ENCODE measurements around the gene SASH1.

SASH1 gene

DNA sequence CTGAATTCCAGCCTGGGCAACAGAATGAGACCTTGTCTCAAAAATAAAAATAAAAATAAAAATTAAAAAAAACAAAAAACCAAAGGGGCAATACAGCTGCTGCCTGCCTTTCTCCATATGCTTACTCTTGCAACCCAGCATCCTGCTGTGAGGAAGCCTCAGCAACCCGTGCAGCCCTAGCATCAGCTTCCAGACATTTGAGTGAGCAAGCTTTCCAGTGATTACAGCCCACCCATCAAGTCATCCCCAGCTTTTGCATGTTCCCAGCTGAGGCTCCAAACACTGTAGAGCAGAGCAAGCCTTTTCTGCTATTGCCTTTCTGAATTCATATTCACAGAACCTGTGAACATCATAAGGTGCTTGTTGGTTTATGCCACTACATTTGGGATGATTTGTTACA lies 93.8 kb downstream of the SASH1 start:
- DNase-seq: no peak

DNA sequence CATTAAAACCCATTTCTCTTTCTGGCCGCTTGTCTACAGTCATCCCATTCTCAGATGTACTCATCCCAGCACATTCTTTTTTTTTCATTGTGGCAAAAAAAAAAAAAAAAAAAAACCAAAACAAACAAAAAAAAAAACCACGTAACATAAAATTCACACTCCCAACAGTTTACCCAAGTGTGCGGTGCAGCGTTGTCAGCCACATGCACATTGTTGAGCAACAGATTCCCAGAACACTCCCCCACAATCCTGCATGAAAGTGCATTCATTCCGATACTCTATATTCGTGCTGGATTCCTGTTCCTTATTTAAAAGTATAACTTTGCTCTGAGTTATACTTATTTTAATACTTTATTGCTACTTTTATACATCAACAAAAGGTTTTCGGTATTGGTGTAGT lies 96.0 kb downstream of the SASH1 start:
- DNase-seq: no peak

DNA sequence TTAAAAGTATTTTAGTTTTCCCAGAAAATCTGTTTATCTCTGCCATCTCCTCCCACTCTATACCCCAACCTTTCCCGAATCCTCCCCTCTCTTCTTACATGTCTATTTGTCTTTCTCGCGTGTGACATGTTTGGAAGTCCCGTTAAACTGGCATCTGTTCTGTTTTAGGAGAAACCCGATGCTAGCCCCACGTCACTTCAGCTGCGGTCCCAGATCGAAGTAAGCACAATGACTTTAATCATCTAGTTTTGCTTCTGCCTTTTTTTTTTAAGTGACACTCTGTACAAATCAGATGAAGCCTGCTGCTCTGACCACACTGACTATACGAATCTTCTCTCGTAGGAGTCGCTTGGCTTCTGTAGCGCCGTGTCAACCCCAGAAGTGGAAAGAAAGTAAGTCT lies 97.4 kb downstream of the SASH1 start:
- no peak for DNase-seq

DNA sequence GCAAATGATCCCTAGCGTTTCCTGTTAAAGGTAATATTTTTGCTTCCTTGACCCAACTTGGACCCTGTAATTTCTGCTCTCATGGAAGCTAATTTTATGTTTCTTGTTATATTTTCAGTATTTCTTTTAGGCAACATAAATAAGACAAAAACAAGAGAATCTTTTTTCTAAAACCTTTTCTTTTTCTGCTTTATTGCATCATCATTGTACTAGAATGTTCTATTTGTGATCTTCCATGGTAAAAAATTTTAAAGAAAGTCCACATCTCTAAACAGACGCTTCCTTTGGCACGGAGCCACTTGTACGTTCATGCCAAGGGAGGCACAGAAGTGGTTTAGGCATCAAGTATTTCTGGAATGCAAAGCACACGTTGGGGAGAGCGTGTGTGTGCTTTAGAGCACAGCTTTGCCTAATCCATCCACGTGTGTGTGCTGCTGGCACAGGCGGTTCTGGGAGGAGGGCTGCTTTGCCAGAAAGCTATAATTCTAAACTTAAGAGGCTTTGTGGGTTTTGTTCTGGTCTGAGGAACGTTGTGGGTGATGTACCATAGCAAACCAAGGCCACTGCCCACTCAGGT lies 98.3 kb downstream of the SASH1 start:
- DNase-seq: no peak

DNA sequence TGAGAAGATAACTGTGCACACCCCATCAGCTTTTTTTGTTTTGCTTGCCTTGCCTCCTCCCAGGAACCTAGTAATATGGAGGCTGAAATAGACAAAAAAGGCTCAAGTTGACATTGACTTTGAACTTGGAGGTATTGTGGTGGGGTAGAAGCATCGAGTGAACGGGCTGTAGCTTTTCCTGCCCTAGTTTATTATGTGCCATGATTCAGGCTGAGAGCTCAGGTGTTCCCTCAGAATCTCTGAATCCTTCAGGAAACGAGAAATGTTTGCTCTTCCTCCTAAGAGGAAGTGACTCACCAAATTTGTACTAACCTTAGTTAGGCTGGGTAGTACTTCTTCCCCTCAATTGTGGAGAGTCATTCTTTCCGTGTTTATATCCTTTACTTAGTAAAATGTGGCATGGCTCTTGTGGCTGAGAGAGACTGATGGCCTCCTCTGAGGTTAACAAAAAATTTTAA lies 98.8 kb downstream of the SASH1 start:
- no peak for DNase-seq

DNA sequence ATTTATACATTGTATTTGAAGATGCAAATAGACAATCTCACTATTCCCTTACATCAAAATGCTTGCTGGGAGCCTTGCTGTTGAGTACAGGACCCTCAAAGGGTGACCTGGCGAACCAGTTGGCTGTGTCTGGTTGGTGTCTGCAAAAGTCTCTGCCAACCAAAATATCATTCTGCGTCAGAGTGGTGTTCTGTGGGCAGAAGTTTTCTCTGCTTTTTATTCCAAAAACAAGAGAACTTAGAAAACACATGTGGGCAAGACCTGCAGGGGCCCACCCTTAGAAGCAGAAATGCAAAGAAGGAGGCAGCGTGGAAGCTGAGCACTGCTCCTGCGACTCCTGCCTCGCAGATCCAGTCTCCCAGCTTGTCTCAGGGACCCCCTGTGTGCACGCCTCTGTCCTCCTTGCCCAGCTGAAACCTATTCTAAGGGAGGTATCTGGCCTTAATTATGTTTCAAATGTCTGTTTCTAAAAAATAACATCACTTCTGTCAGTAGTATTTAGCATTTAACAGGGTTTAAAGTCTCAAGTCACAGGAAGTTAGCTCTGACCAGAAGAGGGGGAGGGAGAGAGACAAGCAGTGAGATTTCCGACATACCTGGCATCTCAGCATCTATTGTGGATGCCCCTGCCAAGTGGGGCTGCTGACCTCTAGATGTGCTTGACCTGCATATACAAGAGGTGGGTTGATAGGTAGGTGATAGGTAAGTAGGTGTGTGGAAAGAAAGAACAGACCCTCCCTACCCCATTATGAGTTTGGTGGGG lies 101.3 kb downstream of the SASH1 start:
- no peak for DNase-seq

DNA sequence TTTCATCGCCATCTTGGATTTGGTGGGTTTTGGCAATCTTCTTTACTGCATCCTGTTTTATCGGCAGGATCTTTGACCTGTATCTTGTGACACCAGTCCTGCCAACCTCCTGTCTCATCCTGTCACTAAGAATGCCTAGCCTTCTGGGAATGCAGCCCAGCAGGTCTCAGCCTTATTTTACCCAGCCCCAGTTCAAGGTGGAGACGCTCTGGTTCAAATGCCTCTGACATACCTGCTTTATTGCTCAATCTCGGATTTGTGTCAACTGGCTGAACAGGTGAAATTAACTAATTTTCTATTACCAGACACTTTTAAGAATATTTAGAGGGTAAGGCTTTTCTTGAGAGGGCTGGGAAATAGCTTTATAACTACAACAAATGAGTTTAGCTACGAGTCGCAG lies 102.5 kb downstream of the SASH1 start:
- no peak for DNase-seq

DNA sequence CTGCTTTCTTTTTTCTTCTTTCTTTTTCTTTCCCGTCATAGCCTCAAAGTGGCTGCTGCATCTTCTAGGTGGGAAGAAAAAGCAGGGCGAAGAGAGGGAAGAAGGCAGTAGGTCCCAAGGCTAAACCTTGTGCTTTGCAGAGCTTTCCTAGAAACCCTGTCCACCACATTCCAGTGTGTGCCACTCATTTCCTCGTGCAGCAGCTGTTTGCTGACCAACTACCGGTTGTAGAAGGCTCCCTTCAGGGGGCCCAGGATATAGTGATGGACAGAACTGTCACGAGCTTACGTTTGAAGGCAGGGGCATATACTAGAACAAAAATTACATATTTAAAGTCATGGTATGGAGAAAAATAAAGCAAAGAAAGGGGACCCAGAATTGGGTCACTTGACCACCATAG lies 103.0 kb downstream of the SASH1 start:
- DNase-seq: no peak

DNA sequence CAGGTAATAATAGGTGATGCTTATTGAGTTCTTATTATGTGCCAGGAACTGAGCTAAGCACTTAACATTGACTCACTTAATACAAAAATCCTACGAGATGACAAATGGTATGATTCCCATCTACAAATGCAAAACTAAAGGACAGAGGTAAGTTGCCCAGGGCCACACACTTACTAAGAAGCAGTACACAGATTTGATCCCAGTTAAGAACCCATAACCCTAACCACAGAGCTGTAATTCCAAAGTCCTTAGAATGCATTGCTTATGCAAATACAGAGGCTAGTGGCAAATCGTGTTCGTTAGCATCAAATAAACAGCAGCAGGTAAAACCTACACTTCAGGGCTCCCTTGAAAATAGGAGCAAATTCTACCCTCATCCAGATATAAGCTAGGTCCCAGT lies 104.0 kb downstream of the SASH1 start:
- no peak for DNase-seq

DNA sequence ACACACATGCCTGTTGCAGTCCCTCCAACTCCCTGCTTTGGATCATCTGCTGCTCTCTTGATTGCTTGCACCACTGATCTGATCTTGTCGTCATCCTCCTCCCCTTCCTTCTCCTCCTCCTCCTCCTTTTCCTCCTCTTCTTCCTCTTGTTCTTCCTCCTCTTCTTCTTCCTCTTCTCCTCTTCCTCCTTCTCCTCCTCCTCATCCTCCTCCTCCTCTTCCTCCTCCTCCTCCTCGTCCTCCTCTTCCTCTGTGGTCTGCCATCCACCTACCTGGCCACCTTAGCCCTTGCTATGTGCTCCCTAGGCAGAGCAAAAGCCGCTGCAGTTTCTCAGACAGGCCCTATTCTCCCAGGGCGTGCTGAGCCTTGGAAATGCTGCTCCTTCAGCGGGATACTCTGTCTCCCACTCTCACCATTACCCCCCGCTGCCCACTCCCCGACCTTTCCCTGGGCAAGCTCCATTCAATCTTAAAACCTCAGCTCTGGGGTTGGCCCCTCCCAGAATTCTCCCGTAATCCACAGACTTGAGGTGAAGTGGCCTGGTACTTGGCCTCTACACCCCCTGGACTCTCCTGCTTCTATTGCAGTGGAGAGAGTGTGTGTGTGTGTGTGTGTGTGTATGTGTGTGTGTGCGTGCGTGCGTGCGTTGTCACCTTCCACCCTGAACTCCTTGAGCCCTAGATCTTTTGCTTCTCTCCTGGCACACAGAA lies 105.0 kb downstream of the SASH1 start:
- no peak for DNase-seq

DNA sequence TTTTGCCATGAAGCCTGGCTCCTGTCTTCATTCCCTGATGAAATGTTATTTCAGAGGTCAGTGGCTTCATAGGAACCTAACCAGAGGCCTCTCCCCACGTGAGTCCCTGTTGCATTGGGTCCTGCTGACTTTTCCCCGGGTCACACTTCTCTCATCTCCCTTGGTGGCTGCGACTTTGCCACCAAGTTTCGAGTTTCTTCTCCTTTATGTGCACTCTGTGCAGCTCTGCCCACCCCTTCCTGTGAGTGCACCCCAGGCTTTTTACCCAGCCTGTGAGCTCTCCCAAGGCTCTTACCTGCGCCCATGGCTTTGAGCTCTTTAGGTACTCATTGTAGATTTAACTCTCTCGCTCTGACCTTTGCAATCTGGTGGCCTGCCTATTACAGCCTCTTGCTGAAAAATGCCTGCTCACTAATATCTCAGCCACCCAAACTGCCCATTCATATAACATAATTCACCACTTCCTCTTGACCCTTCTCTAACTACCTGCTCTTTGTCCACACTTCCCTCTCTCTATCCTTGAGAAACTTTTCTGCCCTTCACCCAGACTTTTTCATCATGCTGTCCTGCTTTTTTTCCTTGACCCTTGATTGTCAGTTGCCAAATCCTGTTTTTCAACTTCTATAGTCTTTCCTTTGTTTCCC lies 105.9 kb downstream of the SASH1 start:
- DNase-seq: no peak

DNA sequence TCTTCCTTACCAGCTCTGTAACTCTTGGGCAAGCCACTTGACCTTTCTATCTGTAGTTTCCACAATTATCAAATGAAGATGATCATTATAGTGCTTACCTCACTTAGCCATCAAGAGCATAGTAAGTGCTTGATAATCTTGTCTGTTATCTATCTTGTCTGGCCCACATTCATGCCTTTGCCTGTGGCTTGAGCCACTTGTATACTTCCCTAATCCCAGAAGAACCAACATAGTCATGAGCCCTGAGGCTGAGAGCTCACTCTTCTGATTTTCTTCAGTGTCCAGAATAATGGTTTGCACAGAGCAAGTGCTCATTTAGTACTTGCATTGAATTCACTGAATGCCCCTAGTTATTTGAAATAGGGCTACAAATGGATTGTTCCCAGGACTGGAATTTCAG lies 108.2 kb downstream of the SASH1 start:
- DNase-seq: no peak

DNA sequence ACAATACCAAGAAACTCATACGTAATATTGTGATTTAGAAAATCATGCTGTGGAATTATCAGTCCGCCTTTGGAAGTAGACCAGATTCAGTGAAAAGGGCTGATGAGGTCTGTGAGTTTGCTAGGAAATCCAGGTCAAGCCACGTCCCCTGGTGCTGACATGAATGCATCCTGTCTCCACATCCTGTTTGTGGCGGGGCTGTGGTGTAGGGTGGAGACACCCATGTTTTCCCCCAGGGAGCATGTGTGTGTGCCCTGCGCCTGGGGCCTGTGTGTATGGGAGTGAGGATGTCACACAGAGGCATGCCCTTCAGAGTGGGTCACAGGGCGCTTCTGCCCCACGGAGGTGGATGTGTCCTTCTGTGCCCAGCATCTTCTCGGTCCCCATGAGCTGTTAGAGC lies 109.1 kb downstream of the SASH1 start:
- no peak for DNase-seq

DNA sequence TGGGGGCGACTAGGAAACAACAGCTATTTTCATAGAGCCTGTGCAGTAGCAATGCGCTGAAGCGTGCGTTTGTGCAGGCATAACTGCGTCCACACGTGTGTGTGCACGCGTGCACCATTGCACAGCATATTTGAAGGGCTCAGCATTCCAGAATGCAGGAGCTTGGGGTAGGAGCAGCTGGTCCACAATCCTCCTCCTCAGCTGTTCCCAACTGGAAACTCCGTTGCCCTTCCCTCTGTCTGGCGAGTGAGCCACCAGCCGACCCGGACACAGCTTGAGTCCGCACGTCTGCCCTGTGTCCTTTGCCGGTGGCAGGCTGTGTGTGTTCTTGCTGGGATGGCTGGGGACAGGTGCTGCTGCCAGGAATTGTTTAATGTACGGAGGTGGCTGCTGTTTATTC lies 110.2 kb downstream of the SASH1 start:
- DNase-seq: no peak

DNA sequence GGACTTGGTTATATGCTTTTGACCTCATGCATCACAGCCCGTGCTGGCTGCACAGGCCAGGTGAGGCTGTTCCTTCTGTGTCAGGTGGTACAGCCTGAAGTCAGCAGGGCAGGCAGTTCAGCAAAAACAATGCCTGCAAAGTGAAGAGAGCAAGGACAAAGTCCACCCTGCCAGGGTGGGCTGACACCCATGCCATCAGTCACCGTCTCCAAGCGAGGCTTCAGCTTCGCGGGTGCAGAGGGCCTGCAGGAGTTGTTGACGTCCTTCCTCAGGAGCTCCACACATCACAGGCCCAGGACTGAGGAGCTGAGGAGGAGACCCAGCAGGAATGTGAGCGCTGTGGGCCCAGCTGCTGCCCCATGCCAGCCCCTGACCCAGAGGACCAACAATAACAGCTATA lies 111.3 kb downstream of the SASH1 start:
- no peak for DNase-seq

DNA sequence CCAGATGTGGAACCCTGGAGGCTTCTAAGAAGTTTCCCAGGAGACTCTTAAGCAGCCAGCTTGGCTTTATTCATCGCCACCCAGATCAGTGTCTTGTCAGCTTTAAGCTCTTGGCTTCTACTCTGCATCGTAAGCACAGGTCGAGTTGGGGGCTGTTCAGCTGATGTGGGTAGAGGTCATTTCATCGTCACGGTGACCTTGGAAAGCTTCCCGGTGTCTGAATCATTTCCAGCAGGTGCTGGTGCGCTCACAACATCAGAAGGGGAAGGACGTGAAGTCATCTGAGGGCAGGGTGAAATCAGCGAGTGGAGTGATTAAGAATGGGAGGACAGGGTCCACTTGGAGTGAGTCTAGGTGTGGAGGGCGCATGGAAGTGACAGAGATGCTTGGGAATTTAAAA lies 112.6 kb downstream of the SASH1 start:
- DNase-seq: no peak

DNA sequence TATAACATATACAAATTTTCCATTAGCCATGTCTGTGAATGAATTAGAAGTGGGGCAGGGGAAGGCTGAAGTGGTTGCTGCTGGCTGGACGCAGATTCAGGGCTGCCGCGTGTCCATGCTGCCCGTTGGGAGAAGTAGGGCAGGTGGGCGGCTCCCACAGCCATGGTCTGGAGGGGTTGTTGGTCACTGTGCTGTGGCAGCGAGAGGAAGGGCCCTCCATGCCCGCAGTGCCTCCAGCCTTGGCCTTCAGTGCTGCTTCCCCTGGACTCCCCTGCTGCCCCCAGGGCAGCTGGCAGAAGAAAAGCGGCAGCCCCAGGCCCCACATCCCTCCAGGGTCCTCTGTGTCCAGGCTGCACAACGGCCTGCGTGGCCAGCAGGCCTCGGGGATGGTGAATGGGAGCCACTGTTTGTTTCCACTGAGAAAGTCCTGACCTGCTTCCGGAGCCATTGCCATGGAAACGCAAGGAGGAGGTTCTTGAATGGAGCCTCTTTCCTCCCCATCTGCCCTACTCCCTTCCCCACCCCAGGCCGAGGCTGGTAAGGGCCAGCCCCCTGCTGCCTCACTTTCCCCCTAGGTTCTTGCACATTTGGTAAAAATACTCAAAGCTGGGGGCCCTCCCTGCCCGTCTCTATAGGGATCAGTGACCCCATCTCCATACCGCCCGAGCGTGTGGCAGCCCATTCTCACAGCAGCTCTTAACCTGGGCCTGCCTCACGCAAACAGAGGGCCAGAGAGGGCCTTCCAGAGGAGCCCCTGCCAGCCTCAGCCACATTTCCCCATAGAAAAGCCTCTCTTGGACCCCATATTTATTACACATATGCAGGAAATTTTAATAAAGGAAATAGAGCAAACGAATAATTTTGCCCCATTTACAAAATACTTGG lies 113.3 kb downstream of the SASH1 start:
- no peak for DNase-seq

DNA sequence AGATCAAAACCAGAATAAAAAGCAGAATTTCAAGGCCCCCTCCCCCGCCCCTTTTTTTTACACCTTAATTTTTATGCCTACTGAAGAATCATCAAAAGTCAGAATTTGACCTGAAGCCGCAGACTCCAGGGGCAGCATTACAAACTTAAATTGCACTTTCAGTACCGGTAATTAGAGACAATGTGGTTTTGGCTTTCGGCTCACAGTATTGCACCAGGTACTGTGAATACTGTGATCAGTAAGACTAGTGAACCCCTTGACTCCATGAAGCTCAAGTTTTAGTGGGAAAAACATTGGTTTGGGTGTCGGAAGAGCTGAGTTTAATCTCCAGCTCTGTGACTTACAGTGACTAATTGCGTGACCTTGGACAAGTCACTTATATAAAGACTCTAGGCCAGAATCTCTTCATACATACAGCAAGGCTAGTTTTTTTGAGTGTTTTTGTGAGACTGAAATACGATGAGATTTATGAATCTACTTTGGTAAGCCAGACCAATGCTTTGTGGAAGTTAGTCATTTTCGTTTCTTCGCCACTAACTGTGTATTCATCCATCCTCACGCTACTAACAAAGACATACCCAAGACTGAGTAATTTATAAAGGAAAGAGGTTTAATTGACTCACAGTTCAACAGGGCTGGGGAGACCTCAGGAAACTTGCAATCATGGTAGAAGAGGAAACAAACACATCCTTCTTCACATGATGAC lies 114.7 kb downstream of the SASH1 start:
- DNase-seq: no peak

DNA sequence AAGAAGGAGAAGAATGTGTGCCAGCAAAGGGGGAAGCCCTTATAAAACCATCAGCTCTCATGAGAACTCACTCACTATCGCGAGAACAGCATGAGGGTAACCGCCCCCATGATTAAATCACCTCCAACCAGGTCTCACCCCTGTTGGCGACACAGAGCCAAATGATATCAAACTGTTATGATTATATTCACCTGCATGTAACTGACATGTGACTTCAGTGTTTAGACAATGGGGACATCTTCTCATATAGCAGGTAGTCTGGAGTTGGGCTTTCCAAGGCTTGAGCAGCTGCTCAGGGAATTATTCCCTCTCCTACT lies 115.2 kb downstream of the SASH1 start:
- DNase-seq: no peak

DNA sequence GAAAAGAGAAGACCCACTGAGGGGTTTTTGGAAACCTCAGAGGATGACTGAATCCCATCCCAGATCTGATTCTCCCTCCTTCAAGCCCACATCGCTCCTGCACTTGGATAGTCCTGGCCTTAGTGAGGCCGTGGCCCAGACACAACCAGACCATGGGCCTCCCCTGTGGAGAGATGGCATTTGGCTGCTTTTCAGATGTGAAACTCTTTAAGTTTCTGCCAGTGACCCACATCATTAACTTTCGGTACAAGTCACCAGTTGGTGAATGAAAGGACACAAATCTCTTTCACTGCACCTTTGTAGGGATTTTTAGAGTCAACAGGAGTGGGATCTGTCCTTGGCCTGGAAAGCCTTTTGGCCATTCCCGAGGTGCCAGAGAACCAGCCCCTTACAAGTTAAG lies 116.6 kb downstream of the SASH1 start:
- no peak for DNase-seq

DNA sequence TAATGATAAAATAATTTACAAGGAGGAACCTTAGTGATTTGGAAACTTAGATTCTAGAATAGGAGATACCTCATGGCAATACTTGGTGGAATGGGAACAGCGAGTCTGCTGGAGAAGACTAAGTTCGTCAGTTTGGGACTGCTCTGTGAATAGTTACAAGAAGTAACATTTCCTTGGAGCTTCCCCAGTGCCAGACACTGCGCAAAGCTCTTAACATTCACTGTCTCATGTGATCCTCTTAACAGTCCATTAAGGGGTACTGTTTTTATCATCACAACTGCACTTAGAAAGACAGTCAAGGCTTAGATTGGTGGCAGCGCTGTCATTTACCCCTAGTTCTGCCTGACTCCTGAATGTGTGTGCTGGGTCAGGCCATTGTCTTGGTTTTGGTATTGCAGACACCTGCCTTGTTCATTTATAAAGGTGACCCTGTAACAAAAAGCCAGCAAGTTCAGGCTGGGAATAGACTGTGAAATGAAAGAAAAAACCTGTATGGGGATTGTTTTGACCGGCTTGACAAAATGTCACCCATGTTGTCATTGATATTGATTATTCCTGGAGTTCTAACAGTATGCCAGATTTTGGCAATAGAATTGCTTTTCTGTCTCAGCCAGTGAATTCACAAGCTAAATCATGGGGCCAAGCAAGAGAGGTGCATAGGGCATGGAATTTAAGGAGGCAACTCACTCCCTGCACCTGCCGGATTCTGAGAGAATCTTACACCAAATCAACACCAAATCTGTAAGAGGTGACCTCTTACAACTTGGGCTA lies 118.4 kb downstream of the SASH1 start:
- DNase-seq: no peak
